Measurements from ENCODE around the gene LRRC59.
A peak's percentile ranks its signal among the peaks of the same experiment; 100 is the strongest.
"Not testable (repeated sequence)": the region's sequence is repeated elsewhere in the genome, so short reads cannot be mapped to it uniquely, and the experiment has no call there.

LRRC59 gene

DNA sequence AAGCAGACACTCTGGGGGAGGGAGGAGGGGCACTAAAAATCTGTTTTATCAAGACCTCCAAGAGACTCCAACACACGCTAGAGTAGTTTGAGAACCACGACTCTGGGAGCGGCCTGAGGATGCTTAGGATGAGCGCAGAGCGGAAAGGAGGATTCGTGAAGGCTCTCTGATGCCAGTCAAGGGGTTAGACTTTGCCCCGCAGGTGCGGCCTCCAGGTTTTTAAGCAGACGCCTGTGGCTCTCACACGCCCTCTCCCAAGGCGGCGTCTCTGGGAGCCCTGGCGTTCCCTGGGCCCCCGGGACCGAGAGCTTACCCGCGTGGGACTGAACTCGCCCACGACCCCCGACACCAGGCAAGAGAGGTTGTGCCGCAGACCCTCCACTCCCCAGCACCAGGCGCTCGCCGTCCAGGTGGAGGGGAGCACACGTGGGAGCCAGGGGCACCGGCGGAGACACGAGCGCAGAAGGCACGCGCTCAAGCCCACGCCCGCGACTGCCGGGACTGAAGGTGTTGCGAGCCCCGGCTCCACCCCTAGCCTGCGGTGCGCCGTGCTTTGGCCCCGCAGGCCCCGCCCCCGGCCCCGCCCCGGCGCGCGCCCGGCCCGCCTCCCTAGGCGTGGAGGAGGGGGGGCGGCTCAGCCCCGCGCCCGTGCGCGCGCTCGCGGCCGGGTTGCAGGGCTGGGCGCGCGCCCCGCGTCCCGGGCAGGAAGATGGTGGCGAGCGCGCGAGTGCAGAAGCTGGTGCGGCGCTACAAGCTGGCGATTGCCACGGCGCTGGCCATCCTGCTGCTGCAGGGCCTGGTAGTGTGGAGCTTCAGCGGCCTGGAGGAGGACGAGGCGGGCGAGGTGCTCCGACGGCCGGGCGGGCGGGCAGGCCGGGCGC lies 51.7 kb downstream of the LRRC59 start, which contains the start of gene XYLT2:
Gene XYLT2, plus strand, starts transcription at position 695 of the 881 bp plus-strand sequence. Its CDS starts 15 bp downstream, at position 710.
- DNase-seq: peak; percentile 26

- DNase-seq: no peak
Measured at GRCh38 chr17:50344731-50345365, 52.5 kb downstream of the LRRC59 start.

DNA sequence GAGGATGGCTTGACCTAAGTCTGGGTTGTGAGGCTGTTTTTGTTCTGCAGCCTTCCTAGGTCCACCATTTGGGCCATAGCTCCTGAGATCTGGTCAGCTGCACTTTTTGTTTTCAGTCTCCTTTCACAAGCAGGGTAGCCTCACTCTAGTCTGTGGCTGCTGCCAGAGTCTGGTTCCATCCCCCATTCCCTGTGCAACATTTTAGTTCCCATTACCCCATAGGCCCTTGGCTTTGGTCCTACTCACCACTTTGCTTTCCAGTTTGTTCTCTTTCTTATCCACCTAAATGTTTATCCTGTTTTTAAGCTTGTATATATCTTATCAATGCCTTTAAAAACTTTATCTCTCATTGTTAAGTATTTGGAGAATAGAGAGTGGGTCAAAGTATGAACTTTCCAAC lies 57.9 kb downstream of the LRRC59 start:
- DNase-seq: no peak

GRCh38 chr17:50338645-50339044 lies 58.7 kb downstream of the LRRC59 start:
- DNase-seq: no peak

- DNase-seq: no peak
Measured at GRCh38 chr17:50337956-50338355, 59.4 kb downstream of the LRRC59 start.

- not testable (repeated sequence) for DNase-seq
Measured at GRCh38 chr17:50333291-50334057, 63.8 kb downstream of the LRRC59 start.

GRCh38 chr17:50332196-50332595 lies 65.1 kb downstream of the LRRC59 start:
- DNase-seq: no peak

Measured in SHP77 treated with DMSO at 0.1 percent for 48 hours (cell line).